GM23338 (cell line): ENCODE measurements around the gene ACE2.

Experiments
- CREB1 ChIP-seq: fragments of 250-450 bp; sonication (Bioruptor Pico); IDR thresholded peaks from 2 replicates; pipeline ENCODE4 v1.5.0; 2020; ENCODE audit warnings: low read depth, mild to moderate bottlenecking, moderate library complexity
- CTCF ChIP-seq, 2 experiments: fragments of 200-600 bp in 1 of 2; sonication (generic) in 1 of 2; conservative IDR thresholded peaks; 2 replicates each; pipeline versions ENCODE4 v1.5.1 to v1.6.1; 2016 to 2017; ENCODE audit warnings: antibody characterized with exemption in 2 of 2, low read depth in 2 of 2, mild to moderate bottlenecking in 2 of 2, moderate library complexity in 1 of 2
- EZH2 ChIP-seq: fragments of 200-600 bp; sonication (generic); IDR thresholded peaks from one replicate; pipeline ENCODE4 v1.8.0; 2017; ENCODE audit warnings: antibody characterized with exemption, mild to moderate bottlenecking, low read depth; ENCODE audit not compliant: unreplicated experiment
- EZH2phosphoT487 ChIP-seq: fragments of 200-600 bp; sonication (generic); IDR thresholded peaks from one replicate; pipeline ENCODE4 v1.8.1; 2018; ENCODE audit warnings: antibody characterized with exemption; ENCODE audit not compliant: unreplicated experiment
- JUNB ChIP-seq: IDR thresholded peaks from one replicate; pipeline ENCODE4 v1.6.1; 2016; ENCODE audit warnings: antibody characterized with exemption; ENCODE audit not compliant: unreplicated experiment
- NANOG ChIP-seq: IDR thresholded peaks from 2 replicates; pipeline ENCODE4 v1.6.1; 2016; ENCODE audit warnings: antibody characterized with exemption, borderline replicate concordance
- POLR2AphosphoS5 ChIP-seq: IDR thresholded peaks from 2 replicates; pipeline ENCODE4 v1.6.1; 2016; ENCODE audit warnings: antibody characterized with exemption, low read depth
- REST ChIP-seq: IDR thresholded peaks from one replicate; pipeline ENCODE4 v1.6.1; 2018; ENCODE audit warnings: antibody characterized with exemption; ENCODE audit not compliant: unreplicated experiment
- STAT1 ChIP-seq: IDR thresholded peaks from one replicate; pipeline ENCODE4 v1.6.1; 2016; ENCODE audit warnings: antibody characterized with exemption; ENCODE audit not compliant: unreplicated experiment
- ZNF331 ChIP-seq: fragments of 250-450 bp; sonication (Bioruptor Pico); IDR thresholded peaks from 2 replicates; pipeline ENCODE4 v1.5.0; 2020; ENCODE audit warnings: low read depth, mild to moderate bottlenecking, moderate library complexity
- ZNF462 ChIP-seq: fragments of 250-450 bp; sonication (Bioruptor Pico); IDR thresholded peaks from 2 replicates; pipeline ENCODE4 v1.5.0; 2020; ENCODE audit warnings: mild to moderate bottlenecking, moderate library complexity

- no peak for TF ChIP-seq CTCF (conservative IDR thresholded peaks at IDR 0.05; ENCODE audit: low read depth in 2 of 2)
- TF ChIP-seq CREB1 (CRISPR knock-in tag), result no peak
- no peak for TF ChIP-seq EZH2
- TF ChIP-seq EZH2phosphoT487, result no peak
- no peak for TF ChIP-seq POLR2AphosphoS5
- no peak for TF ChIP-seq ZNF462 (CRISPR knock-in tag)
- TF ChIP-seq JUNB, result no peak
- TF ChIP-seq REST, result no peak
- no peak for TF ChIP-seq ZNF331
- no peak for TF ChIP-seq STAT1
- TF ChIP-seq NANOG, result no peak
Measured at GRCh38 chrX:15644560-15644872, 43.8 kb upstream of the ACE2 start.
